ENCODE measurements around the gene MLANA.
A peak's percentile ranks its signal among the peaks of the same experiment; 100 is the strongest.

Gene MLANA

GRCh38 chr9:5853617-5854016 lies 37.1 kb upstream of the MLANA start:
- Histone ChIP-seq H3K9ac (ENCODE audit: low read length) (no peak overlapping the region), H3K27ac (ENCODE audit: low read length) (no peak overlapping the region), H3K4me2 (ENCODE audit: low read length) (peak overlapping the region; percentile 17; the same call in 1 of the 2 replicates), H3K36me3 (replicated peaks; ENCODE audit: low read depth, low read length) (no peaks in the 10 kb centered on the region), H3K4me3 (ENCODE audit: low read length) (no peak overlapping the region), H4K20me1 (ENCODE audit: insufficient read depth, low read length) (no peaks in the 10 kb centered on the region), H2AFZ (ENCODE audit: low read depth, low read length) (peak overlapping the region; percentile 68; the same call in 1 of the 2 replicates), H3K9me3 (ENCODE audit: insufficient read depth, low read length) (no peaks in the 10 kb centered on the region), H3K4me1 (ENCODE audit: low read length) (peaks cover 46% of the 10 kb centered on the region), H3K27me3 (ENCODE audit: low read depth, low read length) (no peaks in the 10 kb centered on the region), H3K79me2 (ENCODE audit: low read length) (no peaks in the 10 kb centered on the region)
- TF ChIP-seq CTCF (IDR thresholded peaks at IDR 0.05; ENCODE audit: low read depth, low read length), result no peak
- TF ChIP-seq EZH2phosphoT487 (IDR thresholded peaks at IDR 0.05; ENCODE audit: low read depth), result no peak

GRCh38 chr9:5854063-5854790 lies 36.5 kb upstream of the MLANA start:
- H3K79me2 ChIP-seq (ENCODE audit: low read length), result no peaks in the 10 kb centered on the region
- no peak overlapping the region for H3K9ac ChIP-seq (ENCODE audit: low read length)
- no peak overlapping the region; the same call in 1 of the 2 replicates for H3K4me2 ChIP-seq (ENCODE audit: low read length)
- H2AFZ ChIP-seq (ENCODE audit: low read depth, low read length), result 0 out of 2 replicates have a peak overlapping the region, but pooled peaks have one; percentile 68
- no peaks in the 10 kb centered on the region for H3K27me3 ChIP-seq (ENCODE audit: low read depth, low read length)
- no peaks in the 10 kb centered on the region for H3K9me3 ChIP-seq (ENCODE audit: insufficient read depth, low read length)
- H3K4me1 ChIP-seq (ENCODE audit: low read length), result peaks cover 46% of the 10 kb centered on the region
- H3K27ac ChIP-seq (ENCODE audit: low read length), result no peak overlapping the region
- no peak overlapping the region for H3K4me3 ChIP-seq (ENCODE audit: low read length)
- H3K36me3 ChIP-seq (replicated peaks; ENCODE audit: low read depth, low read length), result no peaks in the 10 kb centered on the region
- no peaks in the 10 kb centered on the region for H4K20me1 ChIP-seq (ENCODE audit: insufficient read depth, low read length)
- TF ChIP-seq CTCF (IDR thresholded peaks at IDR 0.05; ENCODE audit: low read depth, low read length) (no peak), EZH2phosphoT487 (IDR thresholded peaks at IDR 0.05; ENCODE audit: low read depth) (no peak)

GRCh38 chr9:5857928-5858327 lies 32.8 kb upstream of the MLANA start:
- TF ChIP-seq CTCF (IDR thresholded peaks at IDR 0.05; ENCODE audit: low read depth, low read length) (no peak), EZH2phosphoT487 (IDR thresholded peaks at IDR 0.05; ENCODE audit: low read depth) (no peak)
- Histone ChIP-seq H3K4me1 (ENCODE audit: low read length) (peaks cover 20% of the 10 kb centered on the region), H3K36me3 (replicated peaks; ENCODE audit: low read depth, low read length) (no peaks in the 10 kb centered on the region), H3K4me3 (ENCODE audit: low read length) (no peak overlapping the region), H3K79me2 (ENCODE audit: low read length) (no peaks in the 10 kb centered on the region), H3K9ac (ENCODE audit: low read length) (no peak overlapping the region), H3K27me3 (ENCODE audit: low read depth, low read length) (no peaks in the 10 kb centered on the region), H4K20me1 (ENCODE audit: insufficient read depth, low read length) (no peaks in the 10 kb centered on the region), H3K4me2 (ENCODE audit: low read length) (no peak overlapping the region), H3K27ac (ENCODE audit: low read length) (no peak overlapping the region), H3K9me3 (ENCODE audit: insufficient read depth, low read length) (no peaks in the 10 kb centered on the region), H2AFZ (ENCODE audit: low read depth, low read length) (no peak overlapping the region)

GRCh38 chr9:5858833-5859232 lies 31.9 kb upstream of the MLANA start:
- TF ChIP-seq CTCF (IDR thresholded peaks at IDR 0.05; ENCODE audit: low read depth, low read length) (no peak), EZH2phosphoT487 (IDR thresholded peaks at IDR 0.05; ENCODE audit: low read depth) (no peak)
- Histone ChIP-seq H3K27ac (ENCODE audit: low read length) (no peak overlapping the region), H3K4me3 (ENCODE audit: low read length) (no peak overlapping the region), H3K4me2 (ENCODE audit: low read length) (no peak overlapping the region), H3K9ac (ENCODE audit: low read length) (no peak overlapping the region), H3K79me2 (ENCODE audit: low read length) (no peaks in the 10 kb centered on the region), H3K36me3 (replicated peaks; ENCODE audit: low read depth, low read length) (no peaks in the 10 kb centered on the region), H2AFZ (ENCODE audit: low read depth, low read length) (no peak overlapping the region), H4K20me1 (ENCODE audit: insufficient read depth, low read length) (no peaks in the 10 kb centered on the region), H3K27me3 (ENCODE audit: low read depth, low read length) (no peaks in the 10 kb centered on the region), H3K4me1 (ENCODE audit: low read length) (peaks cover 11% of the 10 kb centered on the region), H3K9me3 (ENCODE audit: insufficient read depth, low read length) (no peaks in the 10 kb centered on the region)

All from OCI-LY3 (cell line).